Activated naive CD4-positive, alpha-beta T cell treated with anti-CD3 and anti-CD28 coated beads for 36 hours (primary cell): Measurements from ENCODE around the gene LUC7L3. TPM values are rescaled to one million over a fixed set of nuclear protein-coding genes. Genes with fewer than 3 reads are reported as not detected.
"Not testable (repeated sequence)": the region's sequence is repeated elsewhere in the genome, so short reads cannot be mapped to it uniquely, and the experiment has no call there.

Source experiments
- CTCF ChIA-PET: fragments of 350-600 bp; sonication (Branson Sonifier 250); formaldehyde crosslinking; loops from one replicate; lab custom pipeline; 2021; ENCODE audit warnings: antibody characterized with exemption; lab: Charles Lee
- DNase-seq: peaks from one replicate; pipeline ENCODE4 v3.0.0-alpha.2; 2020
- H3K27ac Mint-ChIP-seq: one replicate; pipeline ENCODE4 v1.8.0; 2021; ENCODE audit warnings: mild to moderate bottlenecking, mixed read lengths
- H3K27me3 Mint-ChIP-seq: one replicate; pipeline ENCODE4 v1.8.0; 2021; ENCODE audit warnings: low read depth, mixed read lengths
- H3K36me3 Mint-ChIP-seq: one replicate; pipeline ENCODE4 v1.8.0; 2021; ENCODE audit warnings: low read depth, mixed read lengths
- H3K4me1 Mint-ChIP-seq: one replicate; pipeline ENCODE4 v1.8.0; 2021; ENCODE audit warnings: low read depth, mixed read lengths
- H3K4me3 Mint-ChIP-seq: one replicate; pipeline ENCODE4 v1.8.0; 2021; ENCODE audit warnings: mild to moderate bottlenecking, moderate library complexity, mixed read lengths
- H3K9me3 Mint-ChIP-seq: one replicate; pipeline ENCODE4 v1.8.0; 2021; ENCODE audit warnings: mixed read lengths
- intact Hi-C: fragments of 100-400 bp; cut with micrococcal nuclease; formaldehyde crosslinking; loops from one replicate; pipeline ENCODE4 v1.15.1; 2023
- total RNA-seq, 2 experiments: library from RNA; stranded (reverse); gene quantifications; one replicate each; pipeline ENCODE4 v1.2.3, GENCODE V29; 2021

LUC7L3 gene
- total RNA-seq, 2 experiments from 2014 or later: 120 to 136 TPM

GRCh38 chr17:50699410-50699809, 20.0 kb upstream of the LUC7L3 start:
- Mint-ChIP-seq H3K36me3 (peaks cover 32% of the 10 kb centered on the region), H3K9me3 (no peaks in the 10 kb centered on the region)

GRCh38 chr17:50703162-50703561, 16.2 kb upstream of the LUC7L3 start:
- Mint-ChIP-seq H3K27ac (no peak overlapping the region), H3K36me3 (peaks cover 30% of the 10 kb centered on the region), H3K4me3 (no peak overlapping the region), H3K4me1 (peaks cover 49% of the 10 kb centered on the region), H3K27me3 (no peaks in the 10 kb centered on the region), H3K9me3 (no peaks in the 10 kb centered on the region)
- intact Hi-C loops: no loop called here
- CTCF ChIA-PET: no interaction called here
- DNase-seq: no peak

More at GRCh38 chr17:50699410-50699809, 20.0 kb upstream of the LUC7L3 start:
- DNase-seq: no peak
- no peak overlapping the region for H3K4me3 Mint-ChIP-seq
- no peak overlapping the region for H3K27ac Mint-ChIP-seq
- intact Hi-C loops: no loop called here
- no peaks in the 10 kb centered on the region for H3K27me3 Mint-ChIP-seq
- CTCF ChIA-PET: no interaction called here
- H3K4me1 Mint-ChIP-seq: peaks cover 38% of the 10 kb centered on the region

- peaks cover 44% of the 10 kb centered on the region for H3K4me1 Mint-ChIP-seq
- H3K27me3 Mint-ChIP-seq: no peaks in the 10 kb centered on the region
- peak; percentile 94 for DNase-seq
- no peaks in the 10 kb centered on the region for H3K9me3 Mint-ChIP-seq
- intact Hi-C loops: loop anchor here (1.0 to 5.0 kb wide), 7 partner anchors 12 to 445 kb away; partner anchors contain the start of genes CACNA1G, LUC7L3, NME1 and RSAD1
- H3K36me3 Mint-ChIP-seq: peaks cover 15% of the 10 kb centered on the region
- H3K4me3 Mint-ChIP-seq: peak within 1 kb of the TSS; percentile 95
- CTCF ChIA-PET: interaction anchor here (2.2 kb wide), 1 partner anchor 144 kb away, joined by 4 read pairs; no protein-coding TSS in a partner anchor
- H3K27ac Mint-ChIP-seq: peak within 1 kb of the TSS; percentile 92
These were observed 11.9 kb upstream of the LUC7L3 start, which contains the start of gene ANKRD40 for GRCh38 chr17:50707289-50708049. Gene ANKRD40 (minus strand): TSS chr17:50707914. CDS start chr17:50707654, 260 bp downstream.

GRCh38 chr17:50708050-50709000, 11.1 kb upstream of the LUC7L3 start:
- Mint-ChIP-seq H3K4me3 (peak overlapping the region; percentile 95), H3K36me3 (peaks cover 15% of the 10 kb centered on the region), H3K9me3 (no peaks in the 10 kb centered on the region), H3K27ac (peak overlapping the region; percentile 92), H3K27me3 (no peaks in the 10 kb centered on the region), H3K4me1 (peaks cover 41% of the 10 kb centered on the region)
- CTCF ChIA-PET: interaction anchor here (2.2 kb wide), 1 partner anchor 145 kb away, joined by 4 read pairs; no protein-coding TSS in a partner anchor
- intact Hi-C loops: loop anchor here (1.0 to 5.0 kb wide), 5 partner anchors 11 to 444 kb away; partner anchors contain the start of genes CACNA1G, LUC7L3, NME1 and SPAG9
- DNase-seq: peak; percentile 23

- CTCF ChIA-PET: interaction anchor here (2.2 kb wide), 1 partner anchor 146 kb away, joined by 4 read pairs; no protein-coding TSS in a partner anchor
- intact Hi-C loops: loop anchor here (2.0 to 5.0 kb wide), 4 partner anchors 147 to 443 kb away; partner anchors contain the start of genes CACNA1G, NME1, SPAG9 and TOB1
- peaks cover 34% of the 10 kb centered on the region for H3K4me1 Mint-ChIP-seq
These were observed 10.3 kb upstream of the LUC7L3 start for GRCh38 chr17:50709053-50709452.

GRCh38 chr17:50710025-50710424, 9.4 kb upstream of the LUC7L3 start:
- intact Hi-C loops: no loop called here
- DNase-seq: no peak
- CTCF ChIA-PET: no interaction called here
- peaks cover 29% of the 10 kb centered on the region for H3K4me1 Mint-ChIP-seq
- peaks cover 6% of the 10 kb centered on the region for H3K36me3 Mint-ChIP-seq
- H3K27me3 Mint-ChIP-seq: no peaks in the 10 kb centered on the region
- peak overlapping the region; percentile 20 for H3K27ac Mint-ChIP-seq
- H3K4me3 Mint-ChIP-seq: no peak overlapping the region
- no peaks in the 10 kb centered on the region for H3K9me3 Mint-ChIP-seq

More at GRCh38 chr17:50709053-50709452, 10.3 kb upstream of the LUC7L3 start:
- peak overlapping the region; percentile 92 for H3K27ac Mint-ChIP-seq
- DNase-seq, H3K27me3 Mint-ChIP-seq, H3K9me3 Mint-ChIP-seq: not testable (repeated sequence)
- peaks cover 11% of the 10 kb centered on the region for H3K36me3 Mint-ChIP-seq
- H3K4me3 Mint-ChIP-seq: peak overlapping the region; percentile 95

GRCh38 chr17:50710650-50711049, 8.8 kb upstream of the LUC7L3 start:
- H3K27ac Mint-ChIP-seq: no peak overlapping the region
- CTCF ChIA-PET: no interaction called here
- no peak for DNase-seq
- H3K4me1 Mint-ChIP-seq: peaks cover 24% of the 10 kb centered on the region
- no peak overlapping the region for H3K4me3 Mint-ChIP-seq
- H3K27me3 Mint-ChIP-seq: no peaks in the 10 kb centered on the region
- intact Hi-C loops: no loop called here
- H3K9me3 Mint-ChIP-seq: no peaks in the 10 kb centered on the region
- peaks cover under 1% of the 10 kb centered on the region for H3K36me3 Mint-ChIP-seq

- CTCF ChIA-PET: interaction anchor here (0.8 kb wide), 1 partner anchor 63 kb away, joined by 3 read pairs; no protein-coding TSS in a partner anchor
- H3K27ac Mint-ChIP-seq: no peak overlapping the region
- intact Hi-C loops: no loop called here
- no peaks in the 10 kb centered on the region for H3K9me3 Mint-ChIP-seq
- no peaks in the 10 kb centered on the region for H3K27me3 Mint-ChIP-seq
- DNase-seq: no peak
- peaks cover 15% of the 10 kb centered on the region for H3K4me1 Mint-ChIP-seq
- H3K36me3 Mint-ChIP-seq: no peaks in the 10 kb centered on the region
- no peak overlapping the region for H3K4me3 Mint-ChIP-seq
These were observed 6.8 kb upstream of the LUC7L3 start for GRCh38 chr17:50712641-50713040.

- CTCF ChIA-PET: interaction anchor here (0.6 kb wide), 1 partner anchor 11 kb away, joined by 3 read pairs; no protein-coding TSS in a partner anchor
- no peak for DNase-seq
- Mint-ChIP-seq H3K9me3 (no peaks in the 10 kb centered on the region), H3K4me1 (peaks cover 4% of the 10 kb centered on the region), H3K4me3 (no peak overlapping the region), H3K27me3 (no peaks in the 10 kb centered on the region), H3K36me3 (peaks cover 2% of the 10 kb centered on the region), H3K27ac (no peak overlapping the region)
- intact Hi-C loops: no loop called here
These were observed 3.9 kb upstream of the LUC7L3 start for GRCh38 chr17:50715471-50715870.

- no peak for DNase-seq
- no peaks in the 10 kb centered on the region for H3K27me3 Mint-ChIP-seq
- peak overlapping the region; percentile 98 for H3K27ac Mint-ChIP-seq
- intact Hi-C loops: loop anchor here (1.0 to 5.0 kb wide), 4 partner anchors 12 to 222 kb away; partner anchors contain the start of gene TOB1
- CTCF ChIA-PET: no interaction called here
- H3K4me1 Mint-ChIP-seq: peaks cover 29% of the 10 kb centered on the region
- peak overlapping the region; percentile 97 for H3K4me3 Mint-ChIP-seq
- H3K36me3 Mint-ChIP-seq: peaks cover 18% of the 10 kb centered on the region
- H3K9me3 Mint-ChIP-seq: no peaks in the 10 kb centered on the region
These were observed 756 bp downstream of the LUC7L3 start for GRCh38 chr17:50719924-50720794.
